Spleen (tissue), 11 donors: ENCODE data around the gene NOSIP. TPM values are rescaled to one million over a fixed set of nuclear protein-coding genes. Genes with fewer than 3 reads are reported as not detected.

Experiments
- DNase-seq: peaks from one replicate; pipeline ENCODE4 v3.0.0-alpha.2; 2020
- H3K27ac ChIP-seq, 8 donors: fragments of 200-600 bp; sonication (generic) in 7 of 8; 1 replicate in 4 of 8; 2 replicates in 4 of 8; pipeline versions ENCODE4 v1.5.0 to v1.8.0; 2016 to 2021; ENCODE audit warnings: inconsistent platforms in 4 of 8, mild to moderate bottlenecking in 4 of 8, moderate library complexity in 1 of 8
- H3K27me3 ChIP-seq, 7 donors: fragments of 200-600 bp; sonication (generic) in 6 of 7; replicated peaks in 1 of 7; 1 replicate in 4 of 7; 2 replicates in 3 of 7; pipeline versions ENCODE4 v1.5.0 to v1.8.0; 2016 to 2021; ENCODE audit warnings: inconsistent platforms in 3 of 7, mild to moderate bottlenecking in 1 of 7
- H3K36me3 ChIP-seq, 6 donors: fragments of 200-600 bp; sonication (generic) in 5 of 6; 1 replicate in 4 of 6; 2 replicates in 2 of 6; pipeline versions ENCODE4 v1.5.0 to v1.8.0; 2016 to 2021; ENCODE audit warnings: inconsistent platforms in 2 of 6
- H3K4me1 ChIP-seq, 6 donors: fragments of 200-600 bp; sonication (generic) in 5 of 6; 1 replicate in 3 of 6; 2 replicates in 3 of 6; pipeline versions ENCODE4 v1.5.0 to v1.8.0; 2016 to 2021; ENCODE audit warnings: inconsistent platforms in 3 of 6
- H3K4me3 ChIP-seq, 8 donors: fragments of 200-600 bp; sonication (generic) in 7 of 8; 1 replicate in 4 of 8; 2 replicates in 4 of 8; pipeline versions ENCODE4 v1.5.0 to v1.8.0; 2016 to 2021; ENCODE audit warnings: inconsistent platforms in 4 of 8, mild to moderate bottlenecking in 4 of 8, moderate library complexity in 2 of 8
- H3K9me3 ChIP-seq, 8 donors: fragments of 200-600 bp; sonication (generic) in 7 of 8; 1 replicate in 4 of 8; 2 replicates in 4 of 8; pipeline versions ENCODE4 v1.5.0 to v1.8.0; 2016 to 2021; ENCODE audit warnings: inconsistent platforms in 4 of 8
- CTCF ChIP-seq, 11 experiments: fragments of 200-600 bp in 7 of 11; fragments of 450-650 bp in 4 of 11; sonication (generic) in 4 of 11; IDR thresholded peaks in 8 of 11; conservative IDR thresholded peaks in 3 of 11; 1 replicate in 7 of 11; 2 replicates in 4 of 11; pipeline versions ENCODE4 v1.4.0 to v1.8.0; 2016 to 2021; ENCODE audit warnings: antibody characterized with exemption in 11 of 11, inconsistent platforms in 4 of 11, mild to moderate bottlenecking in 1 of 11
- POLR2A ChIP-seq, 3 donors: fragments of 450-650 bp; IDR thresholded peaks; one replicate each; pipeline ENCODE4 v1.5.1; 2017; ENCODE audit warnings: antibody characterized with exemption in 3 of 3, mild to moderate bottlenecking in 1 of 3
- POLR2AphosphoS5 ChIP-seq, 3 donors: sonication (generic); formaldehyde crosslinking; IDR thresholded peaks; one replicate each; pipeline ENCODE4 v1.5.1; 2017; ENCODE audit warnings: antibody characterized with exemption in 3 of 3
- WGBS, 5 donors: extraction: QIAGEN DNeasy Blood & Tissue Kit in 3 of 5; methylation state at CpG; one replicate each; pipeline versions ENCODE4 v1.1.5 to v1.1.7; 2013 to 2018; 5-methylcytosine and 5-hydroxymethylcytosine counted together
- intact Hi-C: fragments of 100-400 bp; cut with DNase I; formaldehyde crosslinking; loops from one replicate; pipeline ENCODE4 v1.15.0; 2023; ENCODE audit warnings: low total_unique reads
- polyA plus RNA-seq, 3 donors: library from polyadenylated mRNA; stranded (reverse); fragments of 200-250 nt; gene quantifications; one replicate each; pipeline ENCODE4 v1.2.1, GENCODE V29; 2013
- total RNA-seq, 7 donors: library from RNA; depleted of rRNA in 3 of 7; stranded (reverse); fragments of >200 nt in 3 of 7; fragmentation: NEBNext Ultra II Directional in 4 of 7; extraction: Animal tissue kit (Norgen Biotek cat#: 25700) in 4 of 7; gene quantifications; one replicate each; pipeline versions ENCODE4 v1.1.0 to v1.2.1, GENCODE V29; 2016 to 2021
- donor health status: healthy with polysubstance abuse.
- donor health status: DM: no; HTN: no; CAD: no; lungs with moderate emphysema.
- donor health status: DM: no; HTN: no; CAD: no.
- donor health status: Bipolar disorder and iron deficiency.
- donor health status: healthy.
- donor health status: DM: no; HTN: no; CAD: no.
- donor health status: DM: yes; HTN: yes; CAD: no.

Gene NOSIP
- total and polyA plus RNA-seq, 10 donors, result 58.6 to 152 (median 71.7) TPM

GRCh38 chr19:49546825-49547565, 33.4 kb downstream of the NOSIP start:
- Histone ChIP-seq H3K4me1 (peaks cover 0 to 39% (median 13%) of the 10 kb centered on the region in 6 donors), H3K27ac (no peak overlapping the region), H3K4me3 (no peak overlapping the region), H3K9me3 (no peaks in the 10 kb centered on the region), H3K36me3 (peaks cover 0 to 35% (median 1%) of the 10 kb centered on the region in 6 donors), H3K27me3 (no peaks in the 10 kb centered on the region)
- intact Hi-C loops, result loop anchor here (2.0 kb wide), 1 partner anchor 44 kb away; no protein-coding TSS in a partner anchor
- 9 to 18% (median 11%) methylated on average over 9 of the region's 9 CpGs for WGBS, 5 donors
- DNase-seq, result no peak
- TF ChIP-seq POLR2A (IDR thresholded peaks at IDR 0.05), result no peak
- peak; percentile 72 to 94 (median 91) for TF ChIP-seq CTCF (IDR thresholded peaks at IDR 0.05 in 8 of 11, conservative IDR thresholded peaks at IDR 0.05 in 3 of 11)
- TF ChIP-seq POLR2AphosphoS5 (IDR thresholded peaks at IDR 0.05), result peak in 1 of 3 donors; percentile 40

DNA sequence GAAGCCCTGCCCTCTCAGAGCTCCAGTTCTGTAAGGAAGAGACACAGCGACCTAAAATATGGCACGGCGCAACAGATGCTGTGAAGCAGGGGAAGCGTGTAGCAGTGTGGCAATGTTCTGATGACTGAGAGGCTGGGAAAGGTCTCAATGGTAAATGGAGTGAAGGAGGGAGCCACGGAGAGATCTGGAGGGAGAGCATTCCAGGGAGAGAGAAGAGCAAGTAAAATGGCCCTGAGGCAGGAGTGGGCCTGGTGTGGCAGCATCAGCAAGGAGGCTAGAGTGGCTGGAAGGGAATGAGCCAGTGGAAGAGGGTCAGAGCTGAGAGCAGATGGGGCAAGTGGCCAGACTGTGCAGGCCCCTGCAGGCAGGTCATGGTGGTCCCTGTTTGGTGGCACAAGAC, 36.2 kb downstream of the NOSIP start:
- no peak for DNase-seq
- TF ChIP-seq CTCF (IDR thresholded peaks at IDR 0.05 in 8 of 11, conservative IDR thresholded peaks at IDR 0.05 in 3 of 11), result no peak
- no peak overlapping the region for H3K27ac ChIP-seq
- no peaks in the 10 kb centered on the region for H3K27me3 ChIP-seq
- H3K36me3 ChIP-seq, result peaks cover 0 to 49% (median 5%) of the 10 kb centered on the region in 6 donors
- WGBS, 5 donors, result 57 to 67% (median 63%) methylated on average over 5 of the region's 5 CpGs
- no peak overlapping the region for H3K4me3 ChIP-seq
- H3K9me3 ChIP-seq, result no peaks in the 10 kb centered on the region
- peaks cover 0 to 22% (median 10%) of the 10 kb centered on the region in 6 donors for H3K4me1 ChIP-seq
- intact Hi-C loops, result no loop called here

DNA sequence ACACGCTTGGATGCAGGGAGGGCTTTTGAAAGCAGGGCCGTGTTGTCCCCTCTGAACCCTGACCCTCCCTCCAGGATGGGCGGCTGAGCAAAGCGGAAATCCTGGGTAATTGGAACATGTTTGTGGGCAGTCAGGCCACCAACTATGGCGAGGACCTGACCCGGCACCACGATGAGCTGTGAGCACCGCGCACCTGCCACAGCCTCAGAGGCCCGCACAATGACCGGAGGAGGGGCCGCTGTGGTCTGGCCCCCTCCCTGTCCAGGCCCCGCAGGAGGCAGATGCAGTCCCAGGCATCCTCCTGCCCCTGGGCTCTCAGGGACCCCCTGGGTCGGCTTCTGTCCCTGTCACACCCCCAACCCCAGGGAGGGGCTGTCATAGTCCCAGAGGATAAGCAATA, 37.3 kb downstream of the NOSIP start:
- DNase-seq, result no peak
- Histone ChIP-seq H3K9me3 (no peaks in the 10 kb centered on the region), H3K27me3 (no peaks in the 10 kb centered on the region), H3K4me1 (peaks cover 0 to 21% (median 10%) of the 10 kb centered on the region in 6 donors), H3K36me3 (peaks cover 0 to 61% (median 9%) of the 10 kb centered on the region in 6 donors), H3K4me3 (no peak overlapping the region), H3K27ac (no peak overlapping the region)
- intact Hi-C loops, result no loop called here
- TF ChIP-seq CTCF (IDR thresholded peaks at IDR 0.05 in 8 of 11, conservative IDR thresholded peaks at IDR 0.05 in 3 of 11), result no peak
- no peak for TF ChIP-seq POLR2AphosphoS5 (IDR thresholded peaks at IDR 0.05)
- no peak for TF ChIP-seq POLR2A (IDR thresholded peaks at IDR 0.05)
- WGBS, 5 donors, result 75 to 92% (median 91%) methylated on average over 5 to 14 of the region's 14 CpGs

DNA sequence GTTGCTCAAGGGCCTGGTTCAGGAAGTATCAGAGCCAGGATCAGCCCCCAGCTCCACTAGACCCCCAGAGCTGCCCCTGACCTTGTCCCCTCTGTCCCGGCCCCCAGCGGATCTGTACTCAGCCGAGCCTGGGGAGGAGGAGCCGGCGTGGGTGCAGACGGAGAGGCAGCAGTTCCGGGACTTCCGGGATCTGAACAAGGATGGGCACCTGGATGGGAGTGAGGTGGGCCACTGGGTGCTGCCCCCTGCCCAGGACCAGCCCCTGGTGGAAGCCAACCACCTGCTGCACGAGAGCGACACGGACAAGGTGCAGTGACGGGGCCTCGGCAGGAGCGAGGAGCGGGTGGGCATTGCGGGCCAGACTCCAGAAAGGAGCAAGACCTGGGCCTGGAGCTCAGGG, 37.9 kb downstream of the NOSIP start:
- peaks cover 0 to 66% (median 9%) of the 10 kb centered on the region in 6 donors for H3K36me3 ChIP-seq
- peak in 1 of 3 donors; percentile 36 for TF ChIP-seq POLR2AphosphoS5 (IDR thresholded peaks at IDR 0.05)
- TF ChIP-seq CTCF (IDR thresholded peaks at IDR 0.05 in 8 of 11, conservative IDR thresholded peaks at IDR 0.05 in 3 of 11), result no peak
- 89 to 95% (median 94%) methylated on average over 16 of the region's 16 CpGs for whole genome bisulfite sequencing, 5 donors
- H3K4me1 ChIP-seq, result peaks cover 1 to 26% (median 14%) of the 10 kb centered on the region in 6 donors
- no peak overlapping the region for H3K4me3 ChIP-seq
- H3K9me3 ChIP-seq, result no peaks in the 10 kb centered on the region
- no peaks in the 10 kb centered on the region for H3K27me3 ChIP-seq
- intact Hi-C loops, result no loop called here
- no peak for DNase-seq
- no peak overlapping the region for H3K27ac ChIP-seq
